Measurements from ENCODE around the gene MYO1G.
"Not testable (repeated sequence)": the region's sequence is repeated elsewhere in the genome, so short reads cannot be mapped to it uniquely, and the experiment has no call there.

The MYO1G gene

GRCh38 chr7:44998153-44998871, 19.5 kb upstream of the MYO1G start:
- no peak for DNase-seq

- DNase-seq = no peak
Measured at GRCh38 chr7:44995555-44996493, 17.0 kb upstream of the MYO1G start.

GRCh38 chr7:44994877-44995554, 16.2 kb upstream of the MYO1G start:
- no peak for DNase-seq

GRCh38 chr7:44992004-44992795, 13.4 kb upstream of the MYO1G start:
- DNase-seq = not testable (repeated sequence)

- DNase-seq = peak; percentile 13
Measured at GRCh38 chr7:44990109-44991023, 11.6 kb upstream of the MYO1G start.

- DNase-seq = no peak
Measured at GRCh38 chr7:44989132-44989531, 10.3 kb upstream of the MYO1G start.

- DNase-seq = no peak
Measured at GRCh38 chr7:44988701-44989100, 9.9 kb upstream of the MYO1G start.

- DNase-seq = no peak
Measured at GRCh38 chr7:44987996-44988395, 9.2 kb upstream of the MYO1G start.

GRCh38 chr7:44987457-44987856, 8.6 kb upstream of the MYO1G start:
- no peak for DNase-seq

GRCh38 chr7:44986218-44987053, 7.6 kb upstream of the MYO1G start:
- DNase-seq = peak; percentile 86

- no peak for DNase-seq
Measured at GRCh38 chr7:44985900-44986217, 7.0 kb upstream of the MYO1G start.

GRCh38 chr7:44985033-44985695, 6.3 kb upstream of the MYO1G start:
- no peak for DNase-seq

- no peak for DNase-seq
Measured at GRCh38 chr7:44984478-44984758, 5.6 kb upstream of the MYO1G start.

GRCh38 chr7:44983742-44984477, 5.1 kb upstream of the MYO1G start:
- no peak for DNase-seq

GRCh38 chr7:44982970-44983369, 4.2 kb upstream of the MYO1G start:
- DNase-seq = no peak

GRCh38 chr7:44982535-44982923, 3.7 kb upstream of the MYO1G start:
- DNase-seq = no peak

- no peak for DNase-seq
Measured at GRCh38 chr7:44981035-44981706, 2.4 kb upstream of the MYO1G start.

GRCh38 chr7:44980393-44981034, 1.7 kb upstream of the MYO1G start:
- DNase-seq = no peak

Measured in NCI-H510A (cell line).